B cell (primary cell): Measurements from ENCODE around the gene PELI2.

Source experiments
- CTCF ChIP-seq: fragments of 200-600 bp; IDR thresholded peaks from one replicate; pipeline ENCODE4 v1.8.0; 2022; ENCODE audit warnings: antibody characterized with exemption, mild to moderate bottlenecking
- EZH2 ChIP-seq: IDR thresholded peaks from 2 replicates; pipeline ENCODE4 v1.6.1; 2012; ENCODE audit warnings: borderline replicate concordance, low read depth, mild to moderate bottlenecking, moderate library complexity, low read length; ENCODE audit not compliant: insufficient read depth, poor library complexity, severe bottlenecking

- no peak for TF ChIP-seq CTCF
- no peak for TF ChIP-seq EZH2
Observed at GRCh38 chr14:56149995-56150394, 31.8 kb downstream of the PELI2 start.
